ENCODE results near the gene RASGEF1C.

Gene RASGEF1C

GRCh38 chr5:180054226-180054625 lies 154.8 kb downstream of the RASGEF1C start:
- Histone ChIP-seq H3K9me3 (ENCODE audit: control insufficient read depth in 2 of 2, low read length in 2 of 2) (no peaks in the 10 kb centered on the region), H3K4me1 (ENCODE audit: control insufficient read depth in 2 of 2, insufficient read depth in 2 of 2, low read length in 2 of 2) (peaks cover 0 to 5% of the 10 kb centered on the region in 2 donors), H3K4me3 (ENCODE audit: low read length in 2 of 2) (no peak overlapping the region), H3K36me3 (ENCODE audit: control insufficient read depth in 2 of 2, insufficient read depth in 2 of 2, low read length in 2 of 2) (no peaks in the 10 kb centered on the region), H3K27me3 (ENCODE audit: control insufficient read depth in 2 of 2, insufficient read depth in 2 of 2, low read length in 2 of 2) (no peaks in the 10 kb centered on the region), H3K9ac (ENCODE audit: low read depth in 1 of 2, low read length in 2 of 2) (no peak overlapping the region), H3K27ac (ENCODE audit: low read depth in 2 of 2, low read length in 2 of 2) (no peak overlapping the region)

- H3K36me3 ChIP-seq (ENCODE audit: control insufficient read depth in 2 of 2, insufficient read depth in 2 of 2, low read length in 2 of 2), result no peaks in the 10 kb centered on the region
- H3K9ac ChIP-seq (ENCODE audit: low read depth in 1 of 2, low read length in 2 of 2), result no peak overlapping the region
- no peak overlapping the region for H3K27ac ChIP-seq (ENCODE audit: low read depth in 2 of 2, low read length in 2 of 2)
- H3K9me3 ChIP-seq (ENCODE audit: control insufficient read depth in 2 of 2, low read length in 2 of 2), result no peaks in the 10 kb centered on the region
- peaks cover 0 to 5% of the 10 kb centered on the region in 2 donors for H3K4me1 ChIP-seq (ENCODE audit: control insufficient read depth in 2 of 2, insufficient read depth in 2 of 2, low read length in 2 of 2)
- H3K4me3 ChIP-seq (ENCODE audit: low read length in 2 of 2), result no peak overlapping the region
- H3K27me3 ChIP-seq (ENCODE audit: control insufficient read depth in 2 of 2, insufficient read depth in 2 of 2, low read length in 2 of 2), result no peaks in the 10 kb centered on the region
These were observed 155.9 kb downstream of the RASGEF1C start for GRCh38 chr5:180053061-180053602.

GRCh38 chr5:180052211-180052818 lies 156.7 kb downstream of the RASGEF1C start:
- no peak overlapping the region for H3K4me3 ChIP-seq (ENCODE audit: low read length in 2 of 2)
- H3K27ac ChIP-seq (ENCODE audit: low read depth in 2 of 2, low read length in 2 of 2), result no peak overlapping the region
- no peaks in the 10 kb centered on the region for H3K27me3 ChIP-seq (ENCODE audit: control insufficient read depth in 2 of 2, insufficient read depth in 2 of 2, low read length in 2 of 2)
- no peaks in the 10 kb centered on the region for H3K9me3 ChIP-seq (ENCODE audit: control insufficient read depth in 2 of 2, low read length in 2 of 2)
- no peaks in the 10 kb centered on the region for H3K36me3 ChIP-seq (ENCODE audit: control insufficient read depth in 2 of 2, insufficient read depth in 2 of 2, low read length in 2 of 2)
- H3K4me1 ChIP-seq (ENCODE audit: control insufficient read depth in 2 of 2, insufficient read depth in 2 of 2, low read length in 2 of 2), result peaks cover 0 to 5% of the 10 kb centered on the region in 2 donors
- no peak overlapping the region for H3K9ac ChIP-seq (ENCODE audit: low read depth in 1 of 2, low read length in 2 of 2)

Measured in mucosa of rectum (tissue), 2 donors.